Femur (tissue), 1 donor: ENCODE measurements around the gene TNFRSF4.

Experiments
- DNase-seq: peaks from one replicate; pipeline ENCODE4 v3.0.0-alpha.2; 2017

TNFRSF4 gene

DNA sequence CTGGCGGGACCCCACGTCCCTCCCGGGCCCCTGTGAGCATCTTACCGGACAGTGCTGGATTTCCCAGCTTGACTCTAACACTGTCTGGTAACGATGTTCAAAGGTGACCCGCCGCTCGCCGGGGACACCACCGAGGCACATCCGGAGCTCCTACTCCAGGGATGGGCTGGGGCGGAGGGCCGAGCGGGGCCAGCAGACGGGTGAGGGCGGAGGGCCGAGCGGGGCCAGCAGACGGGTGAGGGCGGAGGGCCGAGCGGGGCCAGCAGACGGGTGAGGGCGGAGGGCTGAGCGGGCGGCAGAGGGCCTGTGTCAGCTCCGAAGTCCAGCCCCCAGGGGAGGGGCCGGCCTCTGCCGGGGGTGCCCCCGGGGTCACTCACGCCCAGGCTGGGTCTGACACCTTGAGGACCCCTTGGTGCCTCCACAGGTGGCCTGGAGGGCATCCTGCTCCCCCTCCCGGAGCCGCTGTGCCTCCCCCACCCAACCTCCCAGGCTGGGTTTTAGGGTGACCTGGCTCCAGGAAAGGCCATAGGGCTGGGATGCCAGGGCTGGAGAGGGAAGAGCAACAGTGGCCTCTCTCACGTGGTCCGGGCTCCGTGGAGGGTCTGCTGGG, 46.0 kb downstream of the TNFRSF4 start:
- DNase-seq = no peak

DNA sequence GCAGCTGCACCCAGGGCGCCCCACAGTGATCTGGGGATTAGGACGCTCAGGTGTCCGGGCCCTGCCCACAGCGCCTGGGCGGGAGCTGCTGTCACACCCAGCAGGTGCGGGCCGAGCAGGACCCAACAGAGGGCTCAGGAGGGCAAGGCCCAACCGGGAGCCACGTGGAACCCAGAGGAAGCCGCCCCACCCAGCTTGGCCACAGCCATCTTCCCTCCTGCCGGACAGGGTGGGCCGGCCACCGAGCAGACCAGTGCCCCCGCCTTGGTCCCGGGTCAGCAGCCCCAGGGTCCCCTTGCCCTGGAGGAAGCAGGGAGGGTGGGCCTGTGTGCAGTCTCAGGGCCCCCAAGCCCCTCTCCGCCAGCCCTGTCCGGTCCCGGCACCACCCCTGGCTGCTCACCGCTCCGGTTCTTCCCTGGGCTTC, 46.5 kb downstream of the TNFRSF4 start:
- no peak for DNase-seq

DNA sequence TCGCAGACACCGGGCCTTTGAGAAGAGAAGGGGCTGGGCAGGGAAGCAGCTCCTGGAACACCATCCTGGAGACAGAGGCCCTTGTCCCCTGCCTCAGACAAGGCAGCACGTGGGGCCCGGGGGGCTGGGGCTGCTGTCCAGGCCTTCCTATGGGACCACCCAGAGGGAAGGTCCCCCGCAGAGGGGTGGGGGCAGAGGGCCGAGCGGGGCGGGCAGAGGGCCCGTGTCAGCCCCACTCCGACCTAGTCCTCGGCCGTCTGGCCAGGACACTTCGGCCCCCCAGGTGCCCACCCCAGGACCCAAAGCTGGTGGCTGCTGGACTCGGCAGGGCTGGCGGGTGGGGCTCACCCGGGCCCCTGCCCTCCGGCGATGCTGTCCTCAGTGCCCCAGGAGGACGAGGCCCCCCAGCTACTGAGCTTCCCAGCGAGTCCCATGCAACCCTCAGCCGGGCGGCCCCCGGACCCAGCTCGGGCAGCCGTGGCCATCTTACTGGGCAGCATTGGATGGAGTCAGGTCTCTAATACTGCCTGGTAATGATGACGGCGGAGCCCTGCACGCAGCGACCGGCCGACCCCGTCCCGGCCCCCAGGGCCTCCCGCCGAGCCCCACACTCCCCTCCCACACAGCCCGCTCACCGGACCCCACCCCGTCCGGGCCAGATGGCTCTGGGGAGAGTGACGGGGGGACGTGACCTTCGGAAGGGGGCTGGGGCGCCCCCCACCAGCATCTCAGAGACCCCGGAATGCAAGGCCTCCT, 47.1 kb downstream of the TNFRSF4 start:
- no peak for DNase-seq

DNA sequence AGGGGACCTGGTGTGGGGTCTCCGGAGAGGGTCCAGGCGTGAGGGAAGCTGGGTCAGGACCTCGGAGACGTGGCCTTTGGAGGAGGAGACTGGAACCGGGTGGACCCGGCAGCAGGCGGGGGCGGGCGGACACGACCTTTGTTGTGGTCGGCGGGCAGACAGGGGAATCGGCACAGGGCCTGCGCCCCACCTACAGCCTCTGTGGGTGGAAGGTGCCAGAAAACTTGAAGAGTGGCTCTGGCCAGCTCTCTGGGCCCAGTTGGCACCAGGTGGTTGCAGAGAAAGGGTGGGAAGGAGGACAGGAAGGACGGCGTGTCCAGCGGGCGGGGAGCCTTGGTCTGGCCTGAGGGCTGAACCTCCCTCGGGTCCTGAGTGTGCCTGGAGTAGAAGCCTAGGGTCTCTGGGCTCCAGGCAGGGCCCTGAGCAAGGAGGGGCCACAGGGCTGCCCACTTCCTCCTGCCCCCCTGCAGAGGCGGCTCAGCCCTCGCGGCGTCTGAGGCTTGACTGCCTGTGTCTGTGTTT, 48.0 kb downstream of the TNFRSF4 start:
- no peak for DNase-seq

DNA sequence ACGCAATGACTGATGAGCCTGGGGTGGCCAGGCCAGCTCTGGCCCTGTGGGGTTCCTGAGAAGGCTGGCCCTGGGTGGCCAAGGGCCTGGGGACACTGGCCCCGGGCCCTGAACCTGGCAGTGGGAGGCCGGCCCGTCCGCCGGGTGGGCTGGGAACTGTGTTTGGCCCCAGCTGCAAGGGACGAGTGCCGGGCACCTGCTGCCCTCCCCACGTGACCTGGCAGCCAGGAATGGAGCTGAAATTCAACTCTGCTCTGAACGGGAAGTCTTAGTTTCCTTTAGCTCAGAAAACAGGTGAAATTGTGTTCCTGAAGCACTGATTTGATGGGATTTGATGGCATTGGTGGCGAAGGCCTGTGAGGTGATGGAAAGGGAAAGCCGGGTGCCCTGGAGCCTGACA, 48.5 kb downstream of the TNFRSF4 start:
- DNase-seq = no peak

DNA sequence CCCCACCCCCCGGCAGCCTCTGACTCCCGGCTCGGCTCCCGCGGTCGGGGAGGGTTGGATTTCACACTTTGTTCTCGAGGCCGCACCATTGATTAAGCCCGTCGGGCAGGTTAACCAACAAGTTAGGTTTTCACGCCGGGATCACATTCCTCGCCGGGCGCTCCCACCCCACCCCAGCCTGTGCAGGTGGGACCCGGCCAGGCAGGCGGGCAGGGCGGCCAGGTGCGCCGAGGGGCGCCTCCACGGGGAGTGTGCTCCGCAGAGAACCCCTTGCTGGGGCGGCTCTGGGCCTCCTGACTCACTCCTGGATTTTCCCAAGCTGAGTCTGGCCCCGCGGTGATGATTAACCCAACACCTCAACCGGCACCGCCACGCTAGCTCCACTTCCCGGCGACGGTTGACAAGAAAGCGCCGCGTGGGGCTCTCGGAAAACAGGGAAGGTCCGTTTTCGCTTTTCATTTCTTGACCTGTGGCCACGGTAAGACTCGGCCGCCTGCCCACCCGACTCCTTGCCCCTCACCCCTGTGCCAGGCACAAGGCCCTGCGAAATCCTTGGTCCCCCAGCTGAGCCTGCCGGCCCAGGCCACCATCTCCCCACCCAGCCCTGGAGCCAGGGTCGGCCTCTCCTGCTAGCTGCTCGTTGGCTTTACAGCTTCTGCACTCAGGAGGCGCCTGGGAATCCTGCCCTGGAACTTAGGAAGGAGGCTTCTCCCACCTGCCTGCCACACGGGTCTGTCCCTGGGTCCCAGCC, 49.1 kb downstream of the TNFRSF4 start:
- no peak for DNase-seq

DNA sequence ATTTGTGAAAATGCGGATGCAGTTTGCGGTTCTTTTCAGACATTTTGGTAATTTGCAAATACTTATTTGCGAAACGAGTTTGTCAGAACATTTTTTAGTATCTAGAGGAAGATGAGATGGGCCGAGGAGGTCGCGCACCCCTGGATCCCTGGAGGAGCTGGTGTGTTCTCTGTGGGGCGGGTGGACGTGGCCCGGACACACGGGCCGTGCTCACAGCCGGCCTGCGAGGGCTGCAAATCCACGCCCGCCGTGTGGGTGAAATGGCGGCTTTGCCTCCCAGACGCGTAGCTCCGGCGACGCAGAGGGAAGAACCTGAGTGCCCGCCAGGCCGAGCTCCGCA, 49.6 kb downstream of the TNFRSF4 start:
- no peak for DNase-seq

DNA sequence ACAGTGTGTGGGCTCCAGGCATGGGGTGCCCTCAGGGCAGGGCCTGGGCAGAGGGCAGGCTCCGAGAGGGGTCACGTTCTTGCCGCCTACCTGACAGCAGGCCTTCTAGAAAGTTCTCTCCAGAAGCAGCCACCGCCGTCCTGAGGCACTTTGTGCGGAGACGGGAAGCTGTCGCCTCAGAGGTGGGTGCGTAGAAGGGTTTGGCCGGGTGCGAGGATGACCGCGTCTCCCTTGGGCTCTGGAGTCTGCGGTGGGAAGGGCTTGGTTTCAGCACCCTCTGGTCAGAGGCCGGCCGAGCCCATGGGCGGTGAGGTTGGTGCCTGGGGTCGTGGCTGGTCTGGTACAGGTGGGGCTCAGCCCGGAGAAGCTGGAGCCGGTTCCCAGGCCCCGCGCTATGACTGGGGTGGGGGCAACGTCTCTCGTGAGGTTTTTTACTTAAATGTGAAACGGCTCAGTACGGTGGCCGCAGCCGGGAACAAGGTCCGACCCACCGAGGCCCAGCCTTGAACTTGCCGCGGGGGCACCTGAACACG, 50.3 kb downstream of the TNFRSF4 start:
- DNase-seq = no peak

DNA sequence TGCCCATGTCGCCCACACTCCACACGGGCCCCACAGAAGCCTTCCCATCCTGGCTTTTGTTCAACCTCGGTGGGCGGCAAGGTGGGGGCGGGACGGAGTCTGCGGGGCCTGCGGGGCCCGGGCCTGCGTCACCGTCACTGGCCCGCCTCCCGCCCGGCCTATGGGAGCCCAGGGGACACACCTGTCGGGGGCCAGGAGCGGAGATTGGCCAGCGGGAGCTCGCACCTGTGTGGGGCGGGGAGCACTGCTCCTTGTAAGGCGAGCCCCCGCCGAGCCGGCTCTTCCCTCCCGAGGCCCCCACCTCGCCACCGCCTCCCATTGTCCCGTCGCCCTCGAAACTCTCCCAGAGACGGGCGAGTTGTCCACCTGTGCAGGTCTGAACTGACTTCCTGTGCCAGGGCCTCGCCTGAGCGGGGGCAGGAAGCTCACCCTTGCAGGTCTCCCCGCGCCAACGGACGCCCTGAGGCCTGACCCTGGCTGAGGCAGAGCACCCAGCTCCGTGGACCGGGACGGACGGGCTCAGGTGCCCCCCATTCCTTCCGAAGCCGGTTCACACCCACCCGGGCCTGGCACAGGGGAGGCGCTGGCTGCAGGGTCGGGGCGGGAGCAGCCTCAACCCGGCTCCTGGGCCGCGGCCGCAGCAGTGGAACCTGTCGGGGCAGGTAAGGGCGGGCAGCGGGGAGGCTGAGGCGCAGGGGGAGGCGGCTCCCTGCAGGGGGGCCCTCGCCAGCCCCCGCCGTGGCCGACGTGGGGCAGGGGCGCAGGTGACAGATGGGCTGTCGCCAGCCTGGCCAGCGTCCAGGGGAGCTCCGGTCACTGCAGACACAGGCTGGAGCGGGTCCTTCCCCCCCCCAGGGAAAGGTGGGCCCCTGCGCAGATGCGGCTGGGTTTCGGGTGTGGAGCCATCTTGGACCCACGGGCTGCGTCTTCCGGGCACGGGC, 51.1 kb downstream of the TNFRSF4 start:
- no peak for DNase-seq

DNA sequence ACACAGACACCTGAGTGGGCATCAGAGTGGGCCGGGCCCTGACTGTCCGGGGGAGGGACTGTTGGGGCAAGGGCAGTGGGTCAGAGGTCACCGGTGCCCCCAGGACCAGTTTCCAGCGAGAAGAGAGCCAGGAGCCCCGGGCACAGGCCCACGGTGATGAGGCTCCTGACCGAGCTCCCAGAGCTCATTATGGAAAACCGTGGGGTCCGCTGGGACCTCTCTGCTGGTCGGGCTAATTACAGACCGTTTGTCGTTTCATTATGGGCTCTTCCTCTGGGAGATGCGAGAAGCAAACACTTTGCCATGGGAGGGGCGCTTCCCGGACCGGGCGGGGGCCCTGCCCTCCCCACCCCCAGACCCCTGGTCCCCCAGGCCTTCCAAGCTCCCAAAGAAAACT, 52.3 kb downstream of the TNFRSF4 start:
- DNase-seq = no peak
